Measurements from ENCODE around the gene SHISA8.

The SHISA8 gene

DNA sequence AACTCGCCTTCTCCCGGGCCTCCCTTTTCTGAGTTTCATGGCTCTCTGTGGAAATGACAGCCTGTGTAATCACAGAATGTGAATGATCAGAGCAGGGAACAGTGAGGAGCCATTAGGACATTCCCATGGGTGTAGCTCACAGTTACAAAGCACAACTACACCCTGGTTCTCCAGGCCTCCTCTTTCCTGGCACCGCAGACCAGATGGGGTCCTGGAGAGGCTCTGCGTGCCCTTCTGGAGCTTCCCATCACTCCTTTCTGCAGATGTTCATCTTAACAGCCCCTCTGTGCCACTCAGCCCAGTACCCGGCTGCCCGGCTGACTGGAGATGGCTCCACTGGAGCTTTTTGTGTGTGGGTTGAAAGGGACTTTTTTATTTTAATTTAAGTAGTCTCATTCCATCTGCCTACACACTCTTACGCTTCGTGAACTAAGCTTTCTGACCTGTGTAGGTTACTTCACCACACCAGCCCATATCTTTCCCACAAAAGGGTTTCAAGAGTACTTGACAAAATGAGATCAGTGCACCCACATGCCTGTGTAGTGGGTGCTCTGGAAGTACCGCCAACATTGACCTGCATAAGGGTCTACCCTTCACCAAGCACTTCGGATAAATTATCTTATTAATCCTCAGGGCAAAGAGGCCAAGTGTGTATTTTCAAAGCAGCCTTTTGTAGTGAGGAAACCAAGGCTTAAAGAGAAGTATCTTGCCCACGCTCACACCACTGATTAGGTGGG lies 52.2 kb downstream of the SHISA8 start:
- no peak overlapping the region for H2AFZ ChIP-seq (ENCODE audit: low read depth, low read length)
- no peak overlapping the region for H3K4me3 ChIP-seq (ENCODE audit: low read length)
- peaks cover 31% of the 10 kb centered on the region for H3K36me3 ChIP-seq (ENCODE audit: insufficient read depth, low read length)
- H3K9me3 ChIP-seq (ENCODE audit: low read length), result no peaks in the 10 kb centered on the region
- H3K4me1 ChIP-seq (ENCODE audit: insufficient read depth, low read length), result no peaks in the 10 kb centered on the region
- H3K27me3 ChIP-seq (ENCODE audit: insufficient read depth, low read length), result no peaks in the 10 kb centered on the region

DNA sequence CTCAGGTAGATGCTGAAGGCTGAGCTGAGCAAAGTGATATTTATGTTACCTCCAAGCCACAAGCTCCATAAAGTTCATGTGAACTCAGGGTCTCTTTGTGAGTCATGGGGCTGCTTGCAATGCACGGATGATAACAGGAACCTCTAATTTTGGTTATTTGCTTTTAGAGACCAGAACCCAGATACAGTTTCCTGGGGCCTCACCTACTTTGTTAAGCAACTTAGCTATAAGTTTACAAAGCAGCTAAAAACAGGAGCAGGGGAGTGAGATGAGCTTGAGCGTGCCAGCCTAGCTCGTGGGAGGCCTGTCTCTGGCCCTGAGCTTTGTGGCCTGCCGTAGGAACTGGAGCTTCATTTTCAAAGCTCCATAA lies 52.7 kb downstream of the SHISA8 start:
- no peak overlapping the region for H3K4me3 ChIP-seq (ENCODE audit: low read length)
- H3K36me3 ChIP-seq (ENCODE audit: insufficient read depth, low read length), result peaks cover 31% of the 10 kb centered on the region
- no peaks in the 10 kb centered on the region for H3K4me1 ChIP-seq (ENCODE audit: insufficient read depth, low read length)
- no peaks in the 10 kb centered on the region for H3K27me3 ChIP-seq (ENCODE audit: insufficient read depth, low read length)
- H2AFZ ChIP-seq (ENCODE audit: low read depth, low read length), result no peak overlapping the region
- no peaks in the 10 kb centered on the region for H3K9me3 ChIP-seq (ENCODE audit: low read length)

Measured in neuron (in vitro differentiated cells).